Mesenchymal stem cell (in vitro differentiated cells and primary cell): ENCODE results near the gene SNRNP200.

Source experiments
- DNase-seq: peaks from one replicate; pipeline ENCODE4 v3.0.0-alpha.2; 2013
- H2AFZ ChIP-seq: one replicate; pipeline ENCODE4 v1.6.1; 2013; ENCODE audit warnings: low read depth, mild to moderate bottlenecking, control low read depth, inconsistent platforms, low read length, moderate library complexity
- H2AK5ac ChIP-seq: 2 replicates; pipeline ENCODE4 v1.6.1; 2013; ENCODE audit warnings: low read length, moderate library complexity, mild to moderate bottlenecking, inconsistent platforms; ENCODE audit not compliant: severe bottlenecking
- H2BK120ac ChIP-seq: one replicate; pipeline ENCODE4 v1.6.1; 2013; ENCODE audit warnings: low read depth, mild to moderate bottlenecking, inconsistent platforms, low read length, moderate library complexity
- H2BK12ac ChIP-seq, 2 experiments: one replicate each; pipeline ENCODE4 v1.6.1; 2013; ENCODE audit warnings: inconsistent platforms in 2 of 2, low read length in 2 of 2, mild to moderate bottlenecking in 2 of 2, moderate library complexity in 2 of 2, control low read depth in 1 of 2
- H2BK15ac ChIP-seq: one replicate; pipeline ENCODE4 v1.6.1; 2013; ENCODE audit warnings: mild to moderate bottlenecking, low read depth, inconsistent platforms; ENCODE audit not compliant: poor library complexity, severe bottlenecking
- H2BK5ac ChIP-seq: 2 replicates; pipeline ENCODE4 v1.6.1; 2013; ENCODE audit warnings: low read depth, mild to moderate bottlenecking, low read length, control low read depth, inconsistent platforms; ENCODE audit not compliant: poor library complexity, severe bottlenecking
- H3K14ac ChIP-seq, 2 experiments: one replicate each; pipeline ENCODE4 v1.6.1; 2013; ENCODE audit warnings: inconsistent platforms in 2 of 2, low read length in 2 of 2, control low read depth in 1 of 2, mild to moderate bottlenecking in 1 of 2, moderate library complexity in 1 of 2
- H3K18ac ChIP-seq, 2 experiments: one replicate each; pipeline ENCODE4 v1.6.1; 2013; ENCODE audit warnings: inconsistent platforms in 2 of 2, low read length in 2 of 2, control low read depth in 1 of 2, low read depth in 1 of 2, mild to moderate bottlenecking in 1 of 2
- H3K23ac ChIP-seq, 2 experiments: one replicate each; pipeline ENCODE4 v1.6.1; 2013; ENCODE audit warnings: inconsistent platforms in 2 of 2, low read length in 2 of 2, mild to moderate bottlenecking in 2 of 2, moderate library complexity in 2 of 2, control low read depth in 1 of 2
- H3K27ac ChIP-seq: 2 replicates; pipeline ENCODE4 v1.5.1; 2013; ENCODE audit warnings: mild to moderate bottlenecking, moderate library complexity, low read length, control low read depth, inconsistent platforms; ENCODE audit not compliant: poor library complexity, severe bottlenecking
- H3K27me3 ChIP-seq, 2 experiments: 2 replicates each; pipeline versions ENCODE4 v1.6.1 to v1.7.0; 2013; ENCODE audit warnings: low read length in 2 of 2, mild to moderate bottlenecking in 2 of 2, moderate library complexity in 2 of 2, control low read depth in 1 of 2, inconsistent platforms in 1 of 2; ENCODE audit not compliant: control insufficient read depth in 1 of 2, insufficient read depth in 1 of 2
- H3K36me3 ChIP-seq, 2 experiments: 2 replicates each; pipeline versions ENCODE4 v1.6.1 to v1.7.0; 2013; ENCODE audit warnings: low read length in 2 of 2, control low read depth in 1 of 2, inconsistent platforms in 1 of 2, low read depth in 1 of 2, mild to moderate bottlenecking in 1 of 2; ENCODE audit not compliant: insufficient read depth in 2 of 2, control insufficient read depth in 1 of 2
- H3K4ac ChIP-seq, 2 experiments: one replicate each; pipeline ENCODE4 v1.6.1; 2013; ENCODE audit warnings: inconsistent platforms in 2 of 2, low read length in 2 of 2, mild to moderate bottlenecking in 2 of 2, moderate library complexity in 2 of 2, control low read depth in 1 of 2, low read depth in 1 of 2
- H3K4me1 ChIP-seq: 2 replicates; pipeline ENCODE4 v1.6.1; 2013; ENCODE audit warnings: low read depth, low read length, control low read depth; ENCODE audit not compliant: control insufficient read depth, insufficient read depth
- H3K4me2 ChIP-seq: 2 replicates; pipeline ENCODE4 v1.6.1; 2013; ENCODE audit warnings: low read length, mild to moderate bottlenecking, inconsistent platforms; ENCODE audit not compliant: poor library complexity, severe bottlenecking
- H3K4me3 ChIP-seq, 2 experiments: 2 replicates each; pipeline versions ENCODE4 v1.5.1 to v1.7.0; 2013; ENCODE audit warnings: low read length in 2 of 2, mild to moderate bottlenecking in 2 of 2, control low read depth in 1 of 2, low read depth in 1 of 2; ENCODE audit not compliant: insufficient read depth in 1 of 2
- H3K79me1 ChIP-seq: replicated peaks from 2 replicates; pipeline ENCODE4 v1.6.1; 2013; ENCODE audit warnings: mild to moderate bottlenecking, control low read depth, low read length, inconsistent platforms; ENCODE audit not compliant: poor library complexity, severe bottlenecking
- H3K9ac ChIP-seq: 2 replicates; pipeline ENCODE4 v1.7.0; 2013; ENCODE audit warnings: mild to moderate bottlenecking, low read length, moderate library complexity
- H3K9me3 ChIP-seq: 2 replicates; pipeline ENCODE4 v1.7.0; 2013; ENCODE audit warnings: mild to moderate bottlenecking, low read length; ENCODE audit not compliant: control insufficient read depth
- H4K8ac ChIP-seq: one replicate; pipeline ENCODE4 v1.6.1; 2013; ENCODE audit warnings: inconsistent platforms, mild to moderate bottlenecking, low read length, moderate library complexity
- H4K91ac ChIP-seq: one replicate; pipeline ENCODE4 v1.6.1; 2013; ENCODE audit warnings: mild to moderate bottlenecking, low read length, inconsistent platforms
- WGBS: methylation state at CpG from one replicate; pipeline ENCODE4 v1.1.7; 2013; ENCODE audit warnings: mixed read lengths; 5-methylcytosine and 5-hydroxymethylcytosine counted together

The SNRNP200 gene

GRCh38 chr2:96342085-96342484, 36.7 kb upstream of the SNRNP200 start:
- Histone ChIP-seq H4K91ac (no peak overlapping the region), H2BK120ac (no peak overlapping the region), H3K18ac (peak overlapping the region in 1 of 2 experiments; percentile 62), H3K36me3 (peaks cover 0 to 4% of the 10 kb centered on the region in 2 experiments), H3K9ac (no peak overlapping the region), H3K79me1 (peaks cover 25% of the 10 kb centered on the region), H3K9me3 (no peaks in the 10 kb centered on the region), H3K23ac (no peak overlapping the region), H3K4ac (no peak overlapping the region), H2AFZ (no peak overlapping the region), H2AK5ac (no peak overlapping the region), H3K4me2 (no peak overlapping the region), H3K4me3 (no peak overlapping the region), H3K27me3 (no peaks in the 10 kb centered on the region), H3K4me1 (peaks cover 10% of the 10 kb centered on the region), H3K27ac (peak overlapping the region; percentile 9), H3K14ac (no peak overlapping the region), H2BK15ac (no peak overlapping the region), H2BK12ac (no peak overlapping the region), H4K8ac (peak overlapping the region; percentile 66), H2BK5ac (no peak overlapping the region)
- WGBS = 51% methylated on average over 4 of the region's 6 CpGs
- DNase-seq = peak; percentile 88

GRCh38 chr2:96341641-96342040, 36.3 kb upstream of the SNRNP200 start:
- H3K36me3 ChIP-seq = peaks cover 0 to 4% of the 10 kb centered on the region in 2 experiments
- no peak overlapping the region for H2AFZ ChIP-seq
- no peak for DNase-seq
- H3K79me1 ChIP-seq = peaks cover 25% of the 10 kb centered on the region
- no peak overlapping the region for H3K14ac ChIP-seq
- no peak overlapping the region for H3K23ac ChIP-seq
- H2BK5ac ChIP-seq = no peak overlapping the region
- H2AK5ac ChIP-seq = no peak overlapping the region
- no peak overlapping the region for H3K4me2 ChIP-seq
- H4K91ac ChIP-seq = no peak overlapping the region
- no peak overlapping the region for H3K4me3 ChIP-seq
- 96% methylated on average over 14 of the region's 14 CpGs for WGBS
- no peak overlapping the region for H3K9ac ChIP-seq
- no peak overlapping the region for H3K27ac ChIP-seq
- no peaks in the 10 kb centered on the region for H3K27me3 ChIP-seq
- no peak overlapping the region for H2BK120ac ChIP-seq
- H4K8ac ChIP-seq = no peak overlapping the region
- H3K9me3 ChIP-seq = no peaks in the 10 kb centered on the region
- H3K4ac ChIP-seq = no peak overlapping the region
- H2BK15ac ChIP-seq = no peak overlapping the region
- peaks cover 10% of the 10 kb centered on the region for H3K4me1 ChIP-seq
- peak overlapping the region in 1 of 2 experiments; percentile 45 for H2BK12ac ChIP-seq
- no peak overlapping the region for H3K18ac ChIP-seq

DNA sequence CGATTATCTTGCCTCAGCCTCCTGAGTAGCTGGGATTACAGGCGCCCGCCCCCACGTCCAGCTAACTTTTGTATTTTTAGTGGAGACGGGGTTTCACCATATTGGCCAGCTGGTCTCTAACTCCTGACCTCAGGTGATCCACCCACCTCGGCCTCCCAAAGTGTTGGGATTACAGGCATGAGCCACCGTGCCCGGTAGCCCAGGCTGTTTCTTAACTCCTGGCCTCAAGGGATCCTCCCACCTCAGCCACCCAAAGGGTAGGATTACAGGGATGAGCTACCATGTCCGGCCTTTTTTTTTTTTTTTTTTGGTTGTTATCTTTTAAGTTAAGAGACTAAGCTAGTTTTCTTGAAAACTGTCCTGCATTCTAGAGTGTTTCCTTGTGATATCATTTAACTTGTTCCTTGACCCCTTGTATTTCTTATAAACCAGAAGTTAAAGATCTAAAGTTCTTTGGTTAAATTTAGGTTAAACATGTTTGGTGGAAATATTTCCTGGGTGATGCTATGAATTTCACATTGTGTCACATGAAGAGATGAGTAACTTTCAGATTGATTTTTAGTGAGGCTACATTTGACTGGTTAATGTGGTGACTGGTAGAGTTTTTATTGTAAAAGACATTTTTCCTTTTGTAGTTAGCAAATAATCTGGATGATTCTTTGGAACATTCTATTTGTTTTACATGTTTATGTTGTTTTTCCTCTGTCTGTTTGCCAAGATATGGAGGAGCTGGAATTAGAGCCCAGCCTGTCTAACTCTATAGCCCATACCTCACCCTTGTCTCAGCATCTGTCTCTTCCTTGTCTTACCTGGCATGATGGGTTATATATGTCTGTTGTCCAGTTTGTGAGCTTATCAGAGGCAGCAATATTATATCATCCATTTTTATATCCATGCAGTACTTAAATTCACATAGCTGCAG, 35.4 kb upstream of the SNRNP200 start:
- WGBS = 95% methylated on average over 8 of the region's 9 CpGs
- Histone ChIP-seq H3K27ac (peak overlapping the region; percentile 60), H4K8ac (no peak overlapping the region), H3K4me3 (no peak overlapping the region), H3K27me3 (no peaks in the 10 kb centered on the region), H3K9ac (peak overlapping the region; percentile 74), H3K4ac (no peak overlapping the region), H3K9me3 (no peaks in the 10 kb centered on the region), H3K14ac (no peak overlapping the region), H3K4me2 (no peak overlapping the region), H2BK15ac (no peak overlapping the region), H3K18ac (no peak overlapping the region), H2BK120ac (no peak overlapping the region), H3K79me1 (peaks cover 19% of the 10 kb centered on the region), H2AK5ac (no peak overlapping the region), H2BK5ac (no peak overlapping the region), H2BK12ac (no peak overlapping the region), H4K91ac (no peak overlapping the region), H2AFZ (no peak overlapping the region), H3K36me3 (peaks cover 0 to 4% of the 10 kb centered on the region in 2 experiments), H3K4me1 (peaks cover 12% of the 10 kb centered on the region), H3K23ac (no peak overlapping the region)
- peak; percentile 42 for DNase-seq

DNA sequence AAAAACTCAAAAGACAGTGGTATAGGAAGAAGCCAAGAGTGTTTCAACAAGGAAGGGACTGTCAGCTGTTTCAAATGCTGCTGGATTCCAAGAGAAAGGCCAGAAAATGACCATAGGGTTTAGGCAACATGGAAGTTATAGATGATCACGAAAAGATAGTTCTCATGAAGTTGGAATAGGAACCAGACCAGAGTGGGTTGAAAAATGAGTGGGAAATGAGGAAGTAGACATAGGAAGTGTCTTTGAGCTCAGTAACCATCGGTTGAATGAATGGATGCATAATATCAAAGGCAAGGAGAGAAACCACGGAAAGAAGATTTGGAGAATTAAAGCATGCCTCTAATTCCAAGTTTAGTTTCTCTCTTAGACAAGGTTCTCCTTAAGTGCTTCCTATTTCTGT, 31.5 kb upstream of the SNRNP200 start:
- Histone ChIP-seq H3K14ac (no peak overlapping the region), H3K27me3 (no peaks in the 10 kb centered on the region), H4K91ac (no peak overlapping the region), H3K4ac (no peak overlapping the region), H3K4me2 (no peak overlapping the region), H3K9me3 (no peaks in the 10 kb centered on the region), H3K36me3 (no peaks in the 10 kb centered on the region), H2AK5ac (no peak overlapping the region), H3K4me3 (no peak overlapping the region), H2BK15ac (no peak overlapping the region), H3K27ac (no peak overlapping the region), H3K18ac (no peak overlapping the region), H3K79me1 (peaks cover 20% of the 10 kb centered on the region), H3K4me1 (peaks cover 10% of the 10 kb centered on the region), H3K23ac (no peak overlapping the region), H2AFZ (no peak overlapping the region), H2BK120ac (no peak overlapping the region), H3K9ac (peak overlapping the region; percentile 87), H4K8ac (no peak overlapping the region), H2BK5ac (no peak overlapping the region), H2BK12ac (no peak overlapping the region)
- 98% methylated on average over 3 of the region's 3 CpGs for WGBS
- no peak for DNase-seq
